Measurements from ENCODE around the gene RHD.

GRCh38 chr1:25222606-25223005 is 49.7 kb upstream of the RHD start:
- no peak for TF ChIP-seq CTCF (IDR thresholded peaks at IDR 0.05 in 4 of 5, conservative IDR thresholded peaks at IDR 0.05 in 1 of 5)
- TF ChIP-seq POLR2A (IDR thresholded peaks at IDR 0.05): no peak

All from gastrocnemius medialis (tissue), 4 donors.